Measurements from ENCODE around the gene TBC1D13. TPM values are rescaled to one million over a fixed set of nuclear protein-coding genes. Genes with fewer than 3 reads are reported as not detected.

The TBC1D13 gene
- total RNA-seq, 6 donors from 2014 or later, result 14.7 to 27.0 (median 19.2) TPM

DNA sequence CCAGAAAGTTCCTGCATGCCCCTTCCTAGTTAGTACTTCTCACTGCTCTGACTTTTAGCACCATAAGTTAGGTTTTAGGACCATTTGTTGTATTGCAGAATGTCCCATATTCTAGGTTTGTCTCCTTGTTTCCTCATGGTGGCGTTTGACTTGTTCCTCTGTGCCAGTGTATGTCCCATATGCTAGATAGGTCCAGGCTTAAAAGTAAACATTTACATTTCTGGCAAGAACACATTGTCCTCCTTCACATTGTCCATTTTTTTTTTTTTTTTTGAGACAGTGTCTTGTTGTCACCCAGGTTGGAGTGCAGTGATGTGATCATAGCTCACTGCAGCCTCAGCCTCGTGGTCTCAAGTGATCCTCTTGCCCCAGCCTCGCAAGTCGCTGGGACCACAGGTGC is 15.4 kb downstream of the TBC1D13 start:
- H3K27me3 ChIP-seq, result no peaks in the 10 kb centered on the region
- H3K4me1 ChIP-seq, result no peaks in the 10 kb centered on the region
- TF ChIP-seq, protein P1, sequence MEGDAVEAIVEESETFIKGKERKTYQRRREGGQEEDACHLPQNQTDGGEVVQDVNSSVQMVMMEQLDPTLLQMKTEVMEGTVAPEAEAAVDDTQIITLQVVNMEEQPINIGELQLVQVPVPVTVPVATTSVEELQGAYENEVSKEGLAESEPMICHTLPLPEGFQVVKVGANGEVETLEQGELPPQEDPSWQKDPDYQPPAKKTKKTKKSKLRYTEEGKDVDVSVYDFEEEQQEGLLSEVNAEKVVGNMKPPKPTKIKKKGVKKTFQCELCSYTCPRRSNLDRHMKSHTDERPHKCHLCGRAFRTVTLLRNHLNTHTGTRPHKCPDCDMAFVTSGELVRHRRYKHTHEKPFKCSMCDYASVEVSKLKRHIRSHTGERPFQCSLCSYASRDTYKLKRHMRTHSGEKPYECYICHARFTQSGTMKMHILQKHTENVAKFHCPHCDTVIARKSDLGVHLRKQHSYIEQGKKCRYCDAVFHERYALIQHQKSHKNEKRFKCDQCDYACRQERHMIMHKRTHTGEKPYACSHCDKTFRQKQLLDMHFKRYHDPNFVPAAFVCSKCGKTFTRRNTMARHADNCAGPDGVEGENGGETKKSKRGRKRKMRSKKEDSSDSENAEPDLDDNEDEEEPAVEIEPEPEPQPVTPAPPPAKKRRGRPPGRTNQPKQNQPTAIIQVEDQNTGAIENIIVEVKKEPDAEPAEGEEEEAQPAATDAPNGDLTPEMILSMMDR (IDR thresholded peaks at IDR 0.05), result no peak
- no peak for TF ChIP-seq POLR2AphosphoS5 (IDR thresholded peaks at IDR 0.05)
- no peak for TF ChIP-seq POLR2A (IDR thresholded peaks at IDR 0.05)
- no peak for TF ChIP-seq EP300 (IDR thresholded peaks at IDR 0.05)
- H3K4me3 ChIP-seq, result no peak overlapping the region
- no peak overlapping the region for H3K27ac ChIP-seq
- no peaks in the 10 kb centered on the region for H3K9me3 ChIP-seq
- DNase-seq, result no peak
- peaks cover 30 to 97% (median 79%) of the 10 kb centered on the region in 4 donors for H3K36me3 ChIP-seq
- no peak for ATAC-seq (ENCODE audit: low FRiP score in 2 of 2)
- WGBS, 2 donors, result 88 to 89% methylated on average over 4 of the region's 4 CpGs

DNA sequence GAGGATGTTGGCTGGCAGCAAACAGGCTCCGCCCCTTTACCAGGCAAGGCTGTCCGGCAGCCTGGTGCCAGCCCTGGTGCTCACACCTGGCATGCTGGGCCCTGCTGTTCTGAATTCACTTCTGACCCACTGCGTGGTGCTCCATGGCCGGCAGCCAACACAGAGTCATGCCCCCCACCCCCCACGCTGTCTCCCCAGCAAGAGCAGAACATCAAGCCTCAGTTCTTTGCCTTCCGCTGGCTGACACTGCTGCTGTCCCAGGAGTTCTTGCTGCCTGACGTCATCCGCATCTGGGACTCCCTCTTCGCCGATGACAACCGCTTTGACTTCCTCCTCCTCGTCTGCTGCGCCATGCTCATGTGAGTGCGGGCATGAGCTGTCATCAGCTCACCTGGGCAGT is 18.6 kb downstream of the TBC1D13 start:
- H3K36me3 ChIP-seq, result peaks cover 20 to 80% (median 64%) of the 10 kb centered on the region in 4 donors
- H3K4me1 ChIP-seq, result no peaks in the 10 kb centered on the region
- no peak overlapping the region for H3K27ac ChIP-seq
- TF ChIP-seq POLR2A (IDR thresholded peaks at IDR 0.05), result no peak
- no peak for TF ChIP-seq POLR2AphosphoS5 (IDR thresholded peaks at IDR 0.05)
- TF ChIP-seq EP300 (IDR thresholded peaks at IDR 0.05), result no peak
- TF ChIP-seq, protein P1 (IDR thresholded peaks at IDR 0.05), result no peak
- WGBS, 2 donors, result 87 to 89% methylated on average over 11 to 14 of the region's 14 CpGs
- no peak for DNase-seq
- H3K9me3 ChIP-seq, result no peaks in the 10 kb centered on the region
- H3K27me3 ChIP-seq, result no peaks in the 10 kb centered on the region
- no peak for ATAC-seq (ENCODE audit: low FRiP score in 2 of 2)
- H3K4me3 ChIP-seq, result no peak overlapping the region

DNA sequence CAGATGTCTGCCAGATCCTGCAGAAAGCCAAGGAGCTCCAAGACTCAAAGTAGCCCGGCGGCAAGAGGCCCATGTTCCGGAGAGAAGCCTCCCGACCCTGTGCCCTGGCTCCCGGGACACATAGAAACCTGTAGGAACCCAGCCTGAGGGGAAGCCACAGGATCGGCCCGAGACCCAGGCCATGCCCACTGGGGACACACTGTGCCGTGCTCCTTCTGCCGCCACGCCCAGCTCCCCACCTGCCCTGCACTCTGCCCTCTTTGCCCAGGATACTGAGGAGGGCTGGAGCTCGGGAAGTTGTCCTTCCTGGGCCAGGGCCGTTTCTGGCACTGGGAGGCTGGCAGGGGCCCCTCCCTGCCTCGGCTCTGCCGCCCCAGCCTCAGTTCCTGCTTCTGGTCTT is 20.8 kb downstream of the TBC1D13 start:
- no peaks in the 10 kb centered on the region for H3K9me3 ChIP-seq
- peaks cover 16 to 64% (median 48%) of the 10 kb centered on the region in 4 donors for H3K36me3 ChIP-seq
- TF ChIP-seq EP300 (IDR thresholded peaks at IDR 0.05), result no peak
- H3K4me3 ChIP-seq, result no peak overlapping the region
- no peaks in the 10 kb centered on the region for H3K27me3 ChIP-seq
- ATAC-seq (ENCODE audit: low FRiP score in 2 of 2) (no peak), DNase-seq (no peak)
- H3K4me1 ChIP-seq, result no peaks in the 10 kb centered on the region
- 86% methylated on average over 5 to 13 of the region's 14 CpGs for WGBS, 2 donors
- no peak overlapping the region for H3K27ac ChIP-seq

DNA sequence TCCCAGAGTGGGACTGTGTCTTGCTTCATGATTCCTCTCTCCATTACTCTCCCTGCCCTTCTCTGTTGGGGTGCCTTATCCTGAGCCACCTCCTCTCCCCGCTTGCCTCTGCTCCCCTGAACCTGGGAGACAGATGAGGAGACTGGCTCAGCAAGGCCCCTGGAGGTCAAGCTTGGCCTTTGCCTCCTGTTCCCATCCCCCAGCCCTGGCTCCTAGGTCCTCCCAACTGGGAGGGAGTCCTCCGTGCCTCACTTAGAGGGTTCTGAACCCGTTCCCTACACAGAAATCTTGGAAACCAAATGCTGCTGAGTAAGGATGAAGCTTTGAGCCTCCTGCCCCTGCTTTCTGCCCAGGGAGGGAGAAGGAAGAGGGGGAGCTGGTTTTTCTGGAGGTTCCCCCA is 21.5 kb downstream of the TBC1D13 start:
- no peaks in the 10 kb centered on the region for H3K27me3 ChIP-seq
- TF ChIP-seq EP300 (IDR thresholded peaks at IDR 0.05) (no peak), POLR2AphosphoS5 (IDR thresholded peaks at IDR 0.05) (no peak), POLR2A (IDR thresholded peaks at IDR 0.05) (no peak)
- TF ChIP-seq, protein P1 (IDR thresholded peaks at IDR 0.05), result no peak
- DNase-seq, result no peak
- no peaks in the 10 kb centered on the region for H3K9me3 ChIP-seq
- H3K36me3 ChIP-seq, result peaks cover 12 to 57% (median 41%) of the 10 kb centered on the region in 4 donors
- H3K27ac ChIP-seq, result no peak overlapping the region
- no peak for ATAC-seq (ENCODE audit: low FRiP score in 2 of 2)
- H3K4me3 ChIP-seq, result no peak overlapping the region
- no peaks in the 10 kb centered on the region for H3K4me1 ChIP-seq
- 98 to 100% methylated on average over 1 to 3 of the region's 3 CpGs for WGBS, 2 donors

DNA sequence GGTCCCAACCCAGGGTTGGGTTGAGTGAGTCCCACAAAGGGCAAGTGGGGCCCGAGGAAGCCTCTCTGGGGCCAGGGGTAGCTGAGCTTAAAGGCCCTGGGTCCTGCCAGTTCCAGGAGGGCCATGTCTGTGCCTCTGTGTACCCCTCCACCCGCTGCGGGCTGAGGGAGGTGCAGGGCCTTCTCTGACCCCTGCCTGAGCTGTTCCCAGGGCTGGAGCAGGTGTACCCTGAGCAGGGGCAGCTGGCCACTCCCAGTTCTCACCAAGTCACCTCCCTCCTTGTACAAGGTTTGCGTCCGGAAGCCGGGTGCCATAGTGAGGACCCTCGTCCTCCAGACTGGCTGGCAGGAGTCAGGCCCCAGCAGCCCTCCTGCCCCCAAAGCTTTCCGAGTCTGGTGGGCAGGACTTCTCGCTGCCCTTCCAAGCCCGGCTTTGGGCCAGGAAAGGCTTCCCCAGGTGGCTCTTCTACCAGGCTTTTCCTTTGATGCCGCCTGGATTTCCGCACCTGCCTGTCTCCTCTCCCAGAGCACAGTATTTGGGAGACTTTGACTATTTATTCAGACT is 22.1 kb downstream of the TBC1D13 start:
- peaks cover 9 to 51% (median 35%) of the 10 kb centered on the region in 4 donors for H3K36me3 ChIP-seq
- no peaks in the 10 kb centered on the region for H3K9me3 ChIP-seq
- no peak overlapping the region for H3K27ac ChIP-seq
- TF ChIP-seq EP300 (IDR thresholded peaks at IDR 0.05) (no peak), POLR2A (IDR thresholded peaks at IDR 0.05) (no peak), POLR2AphosphoS5 (IDR thresholded peaks at IDR 0.05) (no peak)
- TF ChIP-seq, protein P1 (IDR thresholded peaks at IDR 0.05), result no peak
- H3K27me3 ChIP-seq, result no peaks in the 10 kb centered on the region
- no peak for DNase-seq
- 92 to 94% methylated on average over 11 to 12 of the region's 12 CpGs for WGBS, 2 donors
- ATAC-seq (ENCODE audit: low FRiP score in 2 of 2), result peak in 1 of 2 donors; percentile 38
- H3K4me1 ChIP-seq, result no peaks in the 10 kb centered on the region
- no peak overlapping the region for H3K4me3 ChIP-seq

Data from upper lobe of left lung (tissue), 6 donors.